Naive thymus-derived CD8-positive, alpha-beta T cell (primary cell): ENCODE results near the gene CAST. TPM values are rescaled to one million over a fixed set of nuclear protein-coding genes. Genes with fewer than 3 reads are reported as not detected.

Source experiments
- ATAC-seq, 2 donors: fragments of 150-1000 bp; cut with Tn5 transposase in 1 of 2; sonication (Bioruptor Pico), chemical (Tn5 transposase) in 1 of 2; 1 replicate in 1 of 2; 2 replicates in 1 of 2; pipeline ENCODE4 v1.10.0; 2021; ENCODE audit warnings: mild to moderate bottlenecking in 2 of 2, moderate library complexity in 2 of 2
- POLR2A ChIA-PET: fragments of 350-600 bp; sonication (Branson Sonifier 250); formaldehyde crosslinking; loops from one replicate; lab custom pipeline; 2021; ENCODE audit warnings: antibody characterized with exemption; lab: Charles Lee
- DNase-seq, 10 donors: peaks; one replicate each; pipeline versions ENCODE4 v3.0.0 to v3.0.0-alpha.2; 2020 to 2022
- H3K27ac Mint-ChIP-seq, 10 donors: one replicate each; pipeline ENCODE4 v1.8.0; 2020 to 2022; ENCODE audit warnings: mild to moderate bottlenecking in 10 of 10, mixed read lengths in 10 of 10, moderate library complexity in 4 of 10, inconsistent platforms in 1 of 10
- H3K27me3 Mint-ChIP-seq, 5 donors: one replicate each; pipeline ENCODE4 v1.8.0; 2021 to 2022; ENCODE audit warnings: mixed read lengths in 5 of 5
- H3K36me3 Mint-ChIP-seq, 3 donors: one replicate each; pipeline ENCODE4 v1.8.0; 2020 to 2022; ENCODE audit warnings: mixed read lengths in 3 of 3, mild to moderate bottlenecking in 2 of 3, inconsistent platforms in 1 of 3
- H3K4me1 Mint-ChIP-seq, 4 donors: one replicate each; pipeline ENCODE4 v1.8.0; 2021 to 2022; ENCODE audit warnings: mixed read lengths in 4 of 4
- H3K4me3 Mint-ChIP-seq, 10 donors: one replicate each; pipeline ENCODE4 v1.8.0; 2020 to 2022; ENCODE audit warnings: mild to moderate bottlenecking in 10 of 10, mixed read lengths in 10 of 10, moderate library complexity in 6 of 10, inconsistent platforms in 1 of 10
- H3K9me3 Mint-ChIP-seq, 9 donors: one replicate each; pipeline ENCODE4 v1.8.0; 2020 to 2022; ENCODE audit warnings: mixed read lengths in 9 of 9, mild to moderate bottlenecking in 3 of 9, inconsistent platforms in 1 of 9, moderate library complexity in 1 of 9
- polyA plus RNA-seq, 3 donors: library from polyadenylated mRNA; unstranded; fragments of 300-500 nt; fragmentation: Illumina TruSeq; gene quantifications; one replicate each; pipeline ENCODE4 v1.2.3, GENCODE V29; 2021
- total RNA-seq, 8 experiments: library from RNA in 2 of 8; stranded (reverse) in 2 of 8; gene quantifications; one replicate each; pipeline ENCODE4 v1.2.3 and lab custom pipeline; 2021 to 2026

The CAST gene
- total and polyA plus RNA-seq, 5 experiments from 2014 or later: 29.9 to 115 (median 42.2) TPM

DNA sequence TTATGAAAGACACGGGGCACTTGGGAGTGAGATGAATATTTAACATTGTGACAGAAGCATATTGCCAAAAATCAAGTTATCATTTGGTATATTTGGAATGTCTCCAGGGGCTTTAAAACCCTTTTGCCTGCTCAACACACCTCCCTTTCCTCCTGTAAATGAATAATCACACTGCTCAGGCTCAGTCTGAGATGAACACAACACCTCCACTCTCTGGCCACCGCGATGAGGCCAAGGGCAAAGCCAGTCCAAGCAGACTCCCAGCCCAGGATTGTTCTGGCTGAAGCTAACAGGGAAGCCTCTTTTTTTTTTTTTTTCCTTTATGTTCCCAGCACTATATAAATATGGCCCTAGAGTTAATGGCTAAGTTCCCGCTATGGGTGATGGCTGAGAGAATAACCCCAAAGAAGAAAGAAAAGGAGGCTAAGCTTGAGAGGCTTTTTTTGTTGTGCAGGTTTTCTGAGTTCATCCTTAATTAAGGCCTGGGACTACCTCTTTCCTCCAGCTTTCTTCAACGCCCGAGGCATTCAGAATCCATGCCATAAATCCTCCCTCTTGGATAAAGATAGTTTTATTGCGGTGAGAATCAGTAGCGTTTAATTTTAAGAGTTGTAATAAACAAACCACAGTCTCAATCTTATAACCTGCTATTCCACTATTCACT lies 156.1 kb downstream of the CAST start:
- Mint-ChIP-seq H3K27ac (peak overlapping the region; percentile 41 to 96 (median 90)), H3K27me3 (no peaks in the 10 kb centered on the region), H3K36me3 (no peaks in the 10 kb centered on the region), H3K9me3 (no peaks in the 10 kb centered on the region), H3K4me3 (peak overlapping the region in 4 of 10 donors; percentile 24 to 88 (median 58)), H3K4me1 (peaks cover 42 to 89% (median 85%) of the 10 kb centered on the region in 4 donors)
- POLR2A ChIA-PET: interaction anchor here (0.6 to 7.9 kb wide), 3 partner anchors 11 to 66 kb away, joined by 3 to 221 read pairs (median 4); partner anchors contain the start of gene ERAP1
- ATAC-seq: no peak
- no peak for DNase-seq

DNA sequence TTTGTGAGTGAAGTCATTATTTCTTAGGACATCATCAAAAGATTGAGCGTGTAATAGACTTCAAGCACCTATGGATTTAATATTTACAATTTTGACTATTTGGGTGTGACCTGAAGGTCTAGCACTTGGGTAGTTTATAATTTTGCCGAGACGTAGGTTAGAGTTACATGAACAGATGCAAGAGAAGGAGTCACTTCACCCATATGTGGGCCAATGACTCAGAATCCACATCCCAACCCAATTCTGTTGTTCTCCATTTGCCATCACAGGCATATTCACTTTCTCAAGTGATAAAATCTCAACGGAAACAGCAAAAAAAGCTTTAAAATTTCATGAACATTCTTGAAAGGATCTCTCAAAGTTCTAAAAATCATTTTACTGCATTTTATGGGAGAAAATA lies 157.6 kb downstream of the CAST start:
- no peak for ATAC-seq
- peak overlapping the region in 6 of 10 donors; percentile 21 to 82 (median 61) for H3K27ac Mint-ChIP-seq
- H3K36me3 Mint-ChIP-seq: no peaks in the 10 kb centered on the region
- no peak for DNase-seq
- H3K4me3 Mint-ChIP-seq: no peak overlapping the region
- no peaks in the 10 kb centered on the region for H3K27me3 Mint-ChIP-seq
- POLR2A ChIA-PET: interaction anchor here (7.9 kb wide), 1 partner anchor 13 kb away, joined by 221 read pairs; the partner anchor contains the start of gene ERAP1
- H3K4me1 Mint-ChIP-seq: peaks cover 40 to 90% (median 80%) of the 10 kb centered on the region in 4 donors
- no peaks in the 10 kb centered on the region for H3K9me3 Mint-ChIP-seq

DNA sequence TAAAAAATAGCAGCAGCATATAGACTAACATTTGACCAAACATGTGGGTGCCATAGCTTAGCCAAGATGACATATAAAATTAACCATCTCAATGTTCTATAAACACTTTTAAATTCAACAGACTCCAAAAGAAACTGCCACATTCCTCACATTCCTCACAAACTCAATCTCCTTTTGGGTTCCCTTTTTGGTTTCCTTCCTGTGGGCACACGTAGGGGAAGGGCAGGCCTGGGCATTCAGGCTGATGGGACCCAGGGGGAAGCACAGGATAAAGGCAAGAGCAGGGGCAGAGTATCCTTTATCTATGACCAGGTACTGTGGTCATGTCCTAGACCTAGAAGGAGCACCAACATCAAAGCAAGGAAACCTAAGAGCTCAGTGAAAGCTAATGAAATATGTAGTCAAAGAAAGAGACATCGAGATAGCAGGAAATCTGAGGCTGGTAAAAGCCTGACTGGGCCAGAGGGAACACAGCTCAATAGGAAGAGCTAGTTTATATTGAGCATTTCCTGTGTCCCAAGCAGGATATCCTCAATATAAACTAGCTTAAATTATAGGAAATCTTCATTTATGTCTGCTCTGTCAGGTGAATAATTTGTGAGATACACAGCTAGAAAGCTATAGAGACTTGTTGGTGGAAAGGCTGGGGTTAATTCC lies 159.2 kb downstream of the CAST start:
- POLR2A ChIA-PET: interaction anchor here (0.6 to 7.9 kb wide), 3 partner anchors 14 to 69 kb away, joined by 3 to 221 read pairs (median 3); partner anchors contain the start of gene ERAP1
- ATAC-seq (no peak), DNase-seq (no peak)
- H3K36me3 Mint-ChIP-seq: no peaks in the 10 kb centered on the region
- H3K27me3 Mint-ChIP-seq: peaks cover 0 to 1% (median 0%) of the 10 kb centered on the region in 5 donors
- no peaks in the 10 kb centered on the region for H3K9me3 Mint-ChIP-seq
- peak overlapping the region in 9 of 10 donors; percentile 7 to 83 (median 60) for H3K27ac Mint-ChIP-seq
- peaks cover 36 to 74% (median 66%) of the 10 kb centered on the region in 4 donors for H3K4me1 Mint-ChIP-seq
- peak overlapping the region in 4 of 10 donors; percentile 2 to 36 (median 18) for H3K4me3 Mint-ChIP-seq

DNA sequence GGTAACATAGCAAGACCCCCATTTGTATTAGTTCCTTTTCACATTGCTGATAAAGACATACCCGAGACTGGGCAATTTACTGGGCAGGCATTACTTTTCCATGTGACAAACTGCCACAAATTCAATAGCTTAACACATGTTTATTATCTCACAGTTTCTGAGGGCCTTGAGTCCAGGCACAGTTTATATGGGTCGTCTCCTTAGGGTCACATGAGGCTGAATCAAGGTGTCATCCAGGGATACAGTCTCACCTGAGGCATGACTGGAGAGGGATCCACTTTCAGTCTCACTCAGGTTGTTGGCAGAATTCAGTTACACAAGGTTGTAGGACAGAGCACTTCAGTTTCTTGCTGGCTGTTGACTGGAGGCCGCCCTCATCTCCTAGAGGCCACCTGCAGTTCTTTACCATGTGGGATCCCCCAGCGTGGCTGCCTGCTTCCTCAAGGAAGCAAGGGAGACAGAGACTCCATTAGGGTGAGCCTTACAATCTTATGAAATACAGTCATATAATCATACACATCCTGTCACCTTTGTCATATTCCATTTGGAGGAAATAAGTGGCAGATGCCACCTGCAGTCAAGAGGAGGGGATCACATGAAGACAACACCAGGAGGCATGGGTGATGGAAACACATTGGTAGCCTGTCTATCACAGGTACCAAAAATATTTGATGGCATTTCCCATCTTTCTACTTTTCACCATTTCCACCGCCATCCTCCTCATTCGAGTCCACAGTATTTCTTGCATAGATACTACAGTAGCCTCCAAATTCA lies 160.7 kb downstream of the CAST start:
- Mint-ChIP-seq H3K36me3 (no peaks in the 10 kb centered on the region), H3K27ac (peak overlapping the region in 8 of 10 donors; percentile 18 to 86 (median 68)), H3K27me3 (peaks cover 0 to 1% (median 0%) of the 10 kb centered on the region in 5 donors), H3K4me1 (peaks cover 27 to 59% (median 51%) of the 10 kb centered on the region in 4 donors), H3K9me3 (no peaks in the 10 kb centered on the region), H3K4me3 (peak overlapping the region in 4 of 10 donors; percentile 4 to 45 (median 34))
- POLR2A ChIA-PET: interaction anchor here (7.9 kb wide), 1 partner anchor 16 kb away, joined by 221 read pairs; the partner anchor contains the start of gene ERAP1
- DNase-seq (peak in 7 of 10 donors; percentile 16 to 72 (median 35)), ATAC-seq (peak; percentile 95 to 96)

DNA sequence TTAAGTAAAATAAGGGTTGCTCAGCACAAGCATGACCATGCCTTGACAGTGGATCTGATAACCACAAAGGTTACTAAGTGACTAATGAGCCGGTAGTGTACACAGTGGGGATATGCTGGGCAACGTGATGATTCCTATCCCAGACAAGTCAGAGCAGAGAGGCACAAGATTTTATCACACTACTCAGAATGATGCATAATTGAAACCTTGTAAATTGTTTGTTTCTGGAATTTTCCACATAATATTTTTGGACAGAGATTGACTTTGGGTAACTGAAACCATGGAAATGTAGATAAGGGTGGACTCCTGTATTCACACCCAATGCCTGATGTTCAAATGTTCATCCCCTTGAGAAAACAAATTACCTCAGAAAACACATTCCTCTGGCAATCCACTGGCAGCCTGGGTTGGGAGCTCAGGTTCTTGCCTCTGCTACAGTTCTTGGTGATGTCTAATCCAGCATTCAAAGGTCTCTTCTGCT lies 161.8 kb downstream of the CAST start:
- Mint-ChIP-seq H3K27ac (peak overlapping the region in 1 of 10 donors; percentile 57), H3K4me1 (peaks cover 27 to 52% (median 44%) of the 10 kb centered on the region in 4 donors), H3K27me3 (peaks cover 0 to 1% (median 0%) of the 10 kb centered on the region in 5 donors), H3K36me3 (no peaks in the 10 kb centered on the region), H3K4me3 (no peak overlapping the region), H3K9me3 (no peaks in the 10 kb centered on the region)
- POLR2A ChIA-PET: interaction anchor here (0.6 kb wide), 1 partner anchor 71 kb away, joined by 6 read pairs; no protein-coding TSS in a partner anchor
- ATAC-seq: no peak
- DNase-seq: no peak

Other genes starting within 250 kb of the CAST start
- gene PCSK1, start 229.1 kb upstream of the CAST start, total RNA-seq: not detected
- not detected for gene PCSK1, start 229.1 kb upstream of the CAST start, polyA plus RNA-seq
- 100 to 1,000 TPM; 120 to 124 TPM for gene ERAP1, start 145.6 kb downstream of the CAST start, total RNA-seq
- 10 to 100 TPM; 48.2 to 83.9 (median 62.7) TPM for gene ERAP1, start 145.6 kb downstream of the CAST start, polyA plus RNA-seq
- 10 to 100 TPM; 82.9 to 98.6 TPM for gene ERAP2, start 214.1 kb downstream of the CAST start, total RNA-seq
- 100 to 1,000 TPM in 1 of 3 donors, 1 to 10 TPM in 2; 6.4 to 126 (median 6.6) TPM for gene ERAP2, start 214.1 kb downstream of the CAST start, polyA plus RNA-seq